ENCODE results near the gene AAMDC. TPM values are rescaled to one million over a fixed set of nuclear protein-coding genes. Genes with fewer than 3 reads are reported as not detected.
A peak's percentile ranks its signal among the peaks of the same experiment; 100 is the strongest.

Gene AAMDC
- total RNA-seq, 1 experiment from 2014 or later: 20.7 TPM

- peaks cover 35 to 38% of the 10 kb centered on the region in 2 experiments for H3K9me3 Mint-ChIP-seq
- H3K18ac ChIP-seq (ENCODE audit: insufficient read length, low read depth, low read length): no peak overlapping the region
- no peaks in the 10 kb centered on the region for H3K27me3 ChIP-seq (ENCODE audit: insufficient read depth, low read length)
- H3T11ph ChIP-seq (ENCODE audit: low read length): no peak overlapping the region
- peaks cover 26 to 39% of the 10 kb centered on the region in 2 experiments for H3K4me1 Mint-ChIP-seq
- H3K36me3 Mint-ChIP-seq (ENCODE audit: insufficient read depth in 1 of 3, low read depth in 3 of 3): peaks cover 42 to 44% (median 43%) of the 10 kb centered on the region in 3 experiments
- H3K23me2 ChIP-seq (ENCODE audit: insufficient read length, low read depth, low read length, poor library complexity, severe bottlenecking): no peaks in the 10 kb centered on the region
- no peak overlapping the region; the same call in 1 of the 2 replicates for H3K14ac ChIP-seq (ENCODE audit: insufficient read depth, low read length)
- no peak overlapping the region for H3K4me3 Mint-ChIP-seq
- no peaks in the 10 kb centered on the region for H3K9me3 ChIP-seq (ENCODE audit: control insufficient read depth, low read depth, low read length)
- no peak overlapping the region for H3K4ac ChIP-seq (ENCODE audit: low read depth, low read length)
- H2BK15ac ChIP-seq (ENCODE audit: low read depth, low read length): no peak overlapping the region
- peaks cover 13% of the 10 kb centered on the region for H3K79me1 ChIP-seq (ENCODE audit: insufficient read depth, low read depth, low read length, poor library complexity, severe bottlenecking)
- DNase-seq: no peak
- no peak overlapping the region for H2AK5ac ChIP-seq (ENCODE audit: insufficient read length, low read length)
- no peak overlapping the region for H3K9ac ChIP-seq (ENCODE audit: extremely low read depth, insufficient read length, low read length)
- H2BK5ac ChIP-seq (ENCODE audit: insufficient read length, low read length): no peak overlapping the region
- peak overlapping the region in 2 of 3 experiments; percentile 22 to 78; a peak in 3 of 7 replicates for H3K27ac Mint-ChIP-seq
- H3K4me1 ChIP-seq (ENCODE audit: insufficient read depth, low read length): no peaks in the 10 kb centered on the region
- H3K27me3 Mint-ChIP-seq (ENCODE audit: low read depth): no peaks in the 10 kb centered on the region
- H2BK12ac ChIP-seq (ENCODE audit: insufficient read length, low read depth, low read length): no peak overlapping the region
- TF ChIP-seq, protein P1, sequence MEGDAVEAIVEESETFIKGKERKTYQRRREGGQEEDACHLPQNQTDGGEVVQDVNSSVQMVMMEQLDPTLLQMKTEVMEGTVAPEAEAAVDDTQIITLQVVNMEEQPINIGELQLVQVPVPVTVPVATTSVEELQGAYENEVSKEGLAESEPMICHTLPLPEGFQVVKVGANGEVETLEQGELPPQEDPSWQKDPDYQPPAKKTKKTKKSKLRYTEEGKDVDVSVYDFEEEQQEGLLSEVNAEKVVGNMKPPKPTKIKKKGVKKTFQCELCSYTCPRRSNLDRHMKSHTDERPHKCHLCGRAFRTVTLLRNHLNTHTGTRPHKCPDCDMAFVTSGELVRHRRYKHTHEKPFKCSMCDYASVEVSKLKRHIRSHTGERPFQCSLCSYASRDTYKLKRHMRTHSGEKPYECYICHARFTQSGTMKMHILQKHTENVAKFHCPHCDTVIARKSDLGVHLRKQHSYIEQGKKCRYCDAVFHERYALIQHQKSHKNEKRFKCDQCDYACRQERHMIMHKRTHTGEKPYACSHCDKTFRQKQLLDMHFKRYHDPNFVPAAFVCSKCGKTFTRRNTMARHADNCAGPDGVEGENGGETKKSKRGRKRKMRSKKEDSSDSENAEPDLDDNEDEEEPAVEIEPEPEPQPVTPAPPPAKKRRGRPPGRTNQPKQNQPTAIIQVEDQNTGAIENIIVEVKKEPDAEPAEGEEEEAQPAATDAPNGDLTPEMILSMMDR (conservative IDR thresholded peaks at IDR 0.05): no peak
- no CpG with 5 or more reads among the region's 11 CpGs for WGBS (ENCODE audit: extremely low coverage, insufficient read length, low lambda C conversion rate)
- no peak overlapping the region for H3K23ac ChIP-seq (ENCODE audit: insufficient read length, low read depth, low read length)
- no peak overlapping the region for H2AFZ ChIP-seq (ENCODE audit: low read length)
- no peak overlapping the region for H3K56ac ChIP-seq (ENCODE audit: insufficient read length, low read depth, low read length)
- H4K20me1 ChIP-seq (ENCODE audit: control insufficient read depth, insufficient read depth, insufficient read length): peaks cover 2% of the 10 kb centered on the region
- no peak overlapping the region for H2BK20ac ChIP-seq (ENCODE audit: low read depth, low read length, poor library complexity, severe bottlenecking)
- peaks cover 25% of the 10 kb centered on the region; the same call in 1 of the 2 replicates for H3K79me2 ChIP-seq (ENCODE audit: insufficient read depth, low read length)
- no peak overlapping the region for H4K8ac ChIP-seq (replicated peaks; ENCODE audit: insufficient read length, low read depth, low read length)
- H4K91ac ChIP-seq (ENCODE audit: insufficient read length, low read depth, low read length): no peak overlapping the region
- no peak overlapping the region for H4K5ac ChIP-seq (ENCODE audit: insufficient read length, low read depth, low read length)
- no peak overlapping the region for H2BK120ac ChIP-seq (ENCODE audit: low read depth, low read length, poor library complexity, severe bottlenecking)
- no peak overlapping the region for H3K27ac ChIP-seq (ENCODE audit: insufficient read length, low read depth, low read length)
- no peak overlapping the region for H3K4me2 ChIP-seq (ENCODE audit: insufficient read depth, insufficient read length, low read length)
These were observed 31.7 kb upstream of the AAMDC start for GRCh38 chr11:77789061-77789730.

Data from H9 (cell line).